Mucosa of rectum (tissue), 2 donors: ENCODE results near the gene THOC3.
"Not testable (repeated sequence)": the region's sequence is repeated elsewhere in the genome, so short reads cannot be mapped to it uniquely, and the experiment has no call there.

Source experiments
- H3K27ac ChIP-seq, 2 donors: one replicate each; pipeline ENCODE4 v1.7.0; 2013; ENCODE audit warnings: inconsistent platforms in 2 of 2, low read depth in 2 of 2, low read length in 2 of 2
- H3K27me3 ChIP-seq, 2 donors: one replicate each; pipeline ENCODE4 v1.7.0; 2013; ENCODE audit warnings: low read length in 2 of 2; ENCODE audit not compliant: control insufficient read depth in 2 of 2, insufficient read depth in 2 of 2
- H3K36me3 ChIP-seq, 2 donors: one replicate each; pipeline ENCODE4 v1.7.0; 2013; ENCODE audit warnings: low read length in 2 of 2; ENCODE audit not compliant: control insufficient read depth in 2 of 2, insufficient read depth in 2 of 2
- H3K4me1 ChIP-seq, 2 donors: one replicate each; pipeline ENCODE4 v1.7.0; 2013; ENCODE audit warnings: low read length in 2 of 2, mild to moderate bottlenecking in 1 of 2; ENCODE audit not compliant: control insufficient read depth in 2 of 2, insufficient read depth in 2 of 2
- H3K4me3 ChIP-seq, 2 donors: one replicate each; pipeline ENCODE4 v1.7.0; 2013; ENCODE audit warnings: low read length in 2 of 2
- H3K9ac ChIP-seq, 2 donors: one replicate each; pipeline ENCODE4 v1.7.0; 2013; ENCODE audit warnings: low read length in 2 of 2, low read depth in 1 of 2, mild to moderate bottlenecking in 1 of 2
- H3K9me3 ChIP-seq, 2 donors: one replicate each; pipeline ENCODE4 v1.7.0; 2013; ENCODE audit warnings: low read length in 2 of 2; ENCODE audit not compliant: control insufficient read depth in 2 of 2
- donor health status: healthy.
- donor health status: Normal muscosa, but diverticular disease.

THOC3 gene

GRCh38 chr5:175967471-175968372, at the start of gene THOC3:
Gene THOC3 (minus strand): TSS chr5:175968315. CDS start chr5:175968208, 107 bp downstream.
- H3K4me1 ChIP-seq, H3K36me3 ChIP-seq, H3K27me3 ChIP-seq, H3K27ac ChIP-seq, H3K9me3 ChIP-seq: not testable (repeated sequence)
- Histone ChIP-seq H3K9ac (peak within 1 kb of the TSS in 1 of 2 donors; percentile 62), H3K4me3 (peak within 1 kb of the TSS; percentile 70 to 72)

GRCh38 chr5:176017324-176017723, 49.2 kb upstream of the THOC3 start:
- H3K27ac ChIP-seq, H3K4me3 ChIP-seq, H3K9me3 ChIP-seq, H3K27me3 ChIP-seq, H3K4me1 ChIP-seq, H3K36me3 ChIP-seq, H3K9ac ChIP-seq: not testable (repeated sequence)

- H3K9me3 ChIP-seq, H3K4me3 ChIP-seq, H3K36me3 ChIP-seq, H3K4me1 ChIP-seq, H3K27ac ChIP-seq, H3K27me3 ChIP-seq, H3K9ac ChIP-seq: not testable (repeated sequence)
Measured at GRCh38 chr5:176014360-176014759, 46.2 kb upstream of the THOC3 start.

GRCh38 chr5:176011088-176011487, 43.0 kb upstream of the THOC3 start:
- not testable (repeated sequence) for H3K4me3 ChIP-seq, H3K4me1 ChIP-seq, H3K27ac ChIP-seq, H3K36me3 ChIP-seq, H3K9ac ChIP-seq, H3K27me3 ChIP-seq, H3K9me3 ChIP-seq

GRCh38 chr5:176010202-176010601, 42.1 kb upstream of the THOC3 start:
- not testable (repeated sequence) for H3K9me3 ChIP-seq, H3K9ac ChIP-seq, H3K36me3 ChIP-seq, H3K27me3 ChIP-seq, H3K27ac ChIP-seq, H3K4me3 ChIP-seq, H3K4me1 ChIP-seq

- H3K36me3 ChIP-seq, H3K4me1 ChIP-seq: not testable (repeated sequence)
Measured at GRCh38 chr5:176007220-176007619, 39.1 kb upstream of the THOC3 start.

GRCh38 chr5:176006819-176007218, 38.7 kb upstream of the THOC3 start:
- not testable (repeated sequence) for H3K27ac ChIP-seq, H3K36me3 ChIP-seq, H3K4me3 ChIP-seq, H3K9ac ChIP-seq, H3K27me3 ChIP-seq, H3K9me3 ChIP-seq, H3K4me1 ChIP-seq

More at GRCh38 chr5:176007220-176007619, 39.1 kb upstream of the THOC3 start:
- H3K27me3 ChIP-seq, H3K9me3 ChIP-seq, H3K4me3 ChIP-seq, H3K27ac ChIP-seq, H3K9ac ChIP-seq: not testable (repeated sequence)

GRCh38 chr5:175997979-175998378, 29.9 kb upstream of the THOC3 start:
- not testable (repeated sequence) for H3K36me3 ChIP-seq, H3K27me3 ChIP-seq, H3K4me1 ChIP-seq

GRCh38 chr5:175997495-175997894, 29.4 kb upstream of the THOC3 start:
- H3K4me3 ChIP-seq, H3K36me3 ChIP-seq, H3K9me3 ChIP-seq, H3K4me1 ChIP-seq, H3K27me3 ChIP-seq, H3K27ac ChIP-seq, H3K9ac ChIP-seq: not testable (repeated sequence)

More at GRCh38 chr5:175997979-175998378, 29.9 kb upstream of the THOC3 start:
- H3K4me3 ChIP-seq, H3K9ac ChIP-seq, H3K27ac ChIP-seq, H3K9me3 ChIP-seq: not testable (repeated sequence)

- H3K4me3 ChIP-seq, H3K9me3 ChIP-seq, H3K9ac ChIP-seq, H3K27ac ChIP-seq, H3K27me3 ChIP-seq, H3K4me1 ChIP-seq, H3K36me3 ChIP-seq: not testable (repeated sequence)
Measured at GRCh38 chr5:175996791-175997190, 28.7 kb upstream of the THOC3 start.
